ENCODE results near the gene NDUFS1.
"Not testable (repeated sequence)": the region's sequence is repeated elsewhere in the genome, so short reads cannot be mapped to it uniquely, and the experiment has no call there.

The NDUFS1 gene

GRCh38 chr2:206160807-206161179 is 1.5 kb upstream of the NDUFS1 start:
- peak in 1 of 3 donors; percentile 10 for DNase-seq

GRCh38 chr2:206160125-206160806 is 1.0 kb upstream of the NDUFS1 start:
- DNase-seq, result peak; percentile 51 to 82 (median 63)

DNA sequence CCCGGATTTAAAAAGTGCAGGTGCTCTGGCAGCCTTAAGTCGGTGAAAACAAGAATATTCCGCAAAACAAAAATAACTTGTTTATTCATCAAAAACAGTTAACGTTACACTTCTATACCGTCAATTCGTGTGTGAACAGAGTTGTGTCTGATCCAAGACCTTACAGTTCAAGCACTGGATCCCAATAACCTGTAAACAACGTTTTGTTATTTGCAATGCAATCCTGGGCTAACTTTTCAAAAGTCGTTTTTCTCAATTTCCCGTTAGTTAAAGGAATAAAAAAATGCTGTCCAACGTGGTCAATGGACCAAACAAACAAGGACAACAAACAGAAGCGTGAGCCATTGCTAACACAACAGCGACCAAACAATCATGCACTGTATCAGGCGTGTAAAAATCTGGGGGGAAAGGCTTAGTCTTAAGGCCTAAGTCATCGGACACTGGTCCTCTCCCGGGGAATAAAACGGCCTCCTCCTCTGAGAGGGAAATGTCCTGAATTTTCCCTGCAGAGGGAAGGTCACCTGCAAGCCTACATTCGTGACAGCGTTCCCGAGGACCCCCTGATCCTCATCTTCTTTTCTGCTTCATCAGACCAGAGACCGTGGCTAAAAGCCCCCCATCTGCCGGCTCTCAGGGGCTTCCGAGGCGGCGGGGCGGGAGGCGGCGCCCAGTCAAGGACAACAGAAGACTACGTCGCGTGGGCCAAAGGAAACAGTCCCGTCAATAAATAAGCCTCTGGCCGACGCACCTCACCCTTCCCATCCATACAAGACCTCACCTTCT is 490 bp downstream of the NDUFS1 start:
- DNase-seq, result peak; percentile 35 to 48 (median 48)

- not testable (repeated sequence) for DNase-seq
Measured at GRCh38 chr2:206157014-206157413, 2.2 kb downstream of the NDUFS1 start.

DNA sequence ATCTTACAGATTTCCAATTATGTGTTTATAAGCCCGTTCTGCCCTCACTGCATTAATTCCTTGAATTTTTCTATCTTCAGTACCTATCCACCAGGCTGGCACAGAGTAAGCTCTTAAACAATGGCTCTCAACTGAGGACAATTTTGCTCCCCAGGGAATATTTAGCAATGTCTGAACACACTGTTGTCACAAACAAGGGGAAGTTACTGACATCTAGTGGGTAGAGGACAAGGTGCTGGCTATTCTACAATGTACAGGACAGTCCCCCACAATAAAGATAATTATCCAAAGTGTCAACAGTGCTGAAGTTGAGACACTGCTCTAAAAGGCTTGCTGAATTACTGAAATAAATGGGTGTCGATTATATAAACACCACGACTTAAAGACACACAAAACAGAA is 5.0 kb downstream of the NDUFS1 start:
- peak; percentile 11 to 29 (median 20) for DNase-seq

DNA sequence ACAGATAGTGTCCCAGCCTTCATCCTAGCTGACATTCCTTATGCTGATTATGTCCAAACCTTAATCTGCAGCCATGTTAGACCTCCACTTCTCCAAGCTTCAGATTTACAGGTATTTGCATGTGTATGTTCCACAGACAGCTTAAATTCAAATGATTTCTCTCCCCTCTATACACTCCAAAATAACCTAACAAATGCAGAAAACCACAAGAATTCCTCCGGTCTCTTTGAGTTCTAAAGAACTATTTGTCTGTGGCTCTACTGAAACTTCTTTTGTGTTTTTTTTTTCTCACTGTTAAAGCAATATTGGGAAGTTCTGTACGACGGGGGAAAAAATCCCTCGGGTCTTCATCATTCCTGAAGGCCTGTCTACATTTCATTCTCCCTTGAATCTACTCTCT is 8.6 kb downstream of the NDUFS1 start:
- no peak for DNase-seq

GRCh38 chr2:206150168-206150567 is 9.1 kb downstream of the NDUFS1 start:
- DNase-seq, result no peak

GRCh38 chr2:206149330-206149729 is 9.9 kb downstream of the NDUFS1 start:
- no peak for DNase-seq

GRCh38 chr2:206145665-206146064 is 13.6 kb downstream of the NDUFS1 start:
- no peak for DNase-seq

- DNase-seq, result no peak
Measured at GRCh38 chr2:206144383-206144782, 14.9 kb downstream of the NDUFS1 start.

- no peak for DNase-seq
Measured at GRCh38 chr2:206143451-206143850, 15.8 kb downstream of the NDUFS1 start.

DNA sequence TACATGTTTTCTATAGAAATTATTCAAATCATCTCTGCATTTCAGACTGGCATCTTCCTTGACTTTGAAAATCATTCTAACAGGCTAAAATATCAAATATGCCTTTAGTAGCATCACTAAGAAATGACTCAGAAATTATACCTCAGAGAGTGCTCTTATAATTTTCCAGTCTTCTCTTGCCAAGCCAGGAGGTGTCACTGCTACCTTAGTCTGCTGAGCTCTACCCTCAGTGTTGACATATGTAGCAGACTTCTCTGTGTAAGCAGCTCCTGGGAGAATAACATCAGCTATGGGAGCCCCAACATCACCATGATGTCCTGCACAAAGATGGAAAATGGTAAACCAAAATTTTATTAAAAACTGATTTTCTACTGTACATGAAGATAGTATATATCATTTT is 31.6 kb downstream of the NDUFS1 start:
- no peak for DNase-seq

- DNase-seq, result no peak
Measured at GRCh38 chr2:206125901-206126300, 33.3 kb downstream of the NDUFS1 start.

DNA sequence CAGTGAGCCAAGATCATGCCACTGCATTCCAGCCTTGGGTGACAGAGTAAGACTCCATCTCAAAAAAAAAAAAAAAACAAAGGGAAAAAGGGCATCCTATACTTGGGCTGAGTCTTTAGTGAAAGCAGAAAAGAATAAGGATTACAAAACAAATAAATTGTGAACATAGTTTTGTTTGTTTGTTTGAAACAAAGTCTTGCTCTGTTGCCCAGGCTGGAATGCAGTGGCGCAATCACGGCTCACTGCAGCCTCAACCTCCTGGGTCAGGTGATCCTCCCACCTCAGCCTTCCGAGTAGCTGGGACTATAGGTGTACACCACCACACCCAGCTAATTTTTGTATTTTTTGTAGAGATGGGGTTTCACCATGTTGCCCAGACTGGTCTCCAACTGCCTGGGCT is 36.7 kb downstream of the NDUFS1 start:
- DNase-seq, result not testable (repeated sequence)

DNA sequence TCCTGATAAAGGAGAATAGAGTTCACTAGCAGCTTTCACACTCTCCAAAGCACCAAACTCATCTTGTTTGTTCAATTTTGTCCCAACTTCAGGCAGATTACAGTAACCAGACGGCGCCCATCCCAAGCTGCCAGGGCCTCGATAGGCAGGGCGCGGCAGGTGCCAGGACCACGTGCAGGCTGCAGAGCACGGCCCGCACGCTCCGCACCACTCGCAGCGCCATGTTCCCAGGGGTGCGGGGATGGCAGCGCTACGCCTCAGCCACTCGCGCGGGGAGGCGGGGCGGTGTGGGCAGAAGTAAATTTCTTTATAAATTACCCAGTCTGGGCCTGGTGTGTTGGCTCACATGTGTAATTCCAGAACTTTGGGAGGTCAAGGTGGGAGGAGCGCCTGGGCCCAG is 43.0 kb downstream of the NDUFS1 start:
- no peak for DNase-seq

DNA sequence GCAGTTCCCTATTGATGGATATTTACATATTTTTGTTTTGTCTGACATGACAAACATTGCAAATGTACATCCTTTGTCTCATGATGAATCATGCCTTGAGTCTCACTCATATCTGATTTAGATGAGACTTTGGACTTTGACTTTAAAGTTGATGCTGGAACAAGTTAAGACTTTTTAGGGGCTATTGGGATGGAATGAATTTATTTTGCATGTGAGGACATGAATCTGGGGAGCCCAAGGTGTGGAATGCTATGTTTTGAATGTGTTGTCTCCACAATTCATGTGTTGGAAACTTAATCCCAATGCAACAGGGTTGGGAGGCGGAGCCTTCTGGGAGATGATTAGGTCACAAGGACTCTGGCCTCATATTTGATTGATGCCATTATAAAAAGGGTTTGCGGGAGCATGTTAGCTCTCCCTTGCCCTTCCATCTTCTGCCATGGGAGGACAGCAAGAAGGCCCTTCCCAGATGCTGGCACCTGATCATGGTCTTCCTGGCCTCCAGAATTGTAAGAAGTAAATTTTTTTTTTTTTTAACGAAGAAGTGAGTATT is 44.1 kb downstream of the NDUFS1 start:
- DNase-seq, result no peak

DNA sequence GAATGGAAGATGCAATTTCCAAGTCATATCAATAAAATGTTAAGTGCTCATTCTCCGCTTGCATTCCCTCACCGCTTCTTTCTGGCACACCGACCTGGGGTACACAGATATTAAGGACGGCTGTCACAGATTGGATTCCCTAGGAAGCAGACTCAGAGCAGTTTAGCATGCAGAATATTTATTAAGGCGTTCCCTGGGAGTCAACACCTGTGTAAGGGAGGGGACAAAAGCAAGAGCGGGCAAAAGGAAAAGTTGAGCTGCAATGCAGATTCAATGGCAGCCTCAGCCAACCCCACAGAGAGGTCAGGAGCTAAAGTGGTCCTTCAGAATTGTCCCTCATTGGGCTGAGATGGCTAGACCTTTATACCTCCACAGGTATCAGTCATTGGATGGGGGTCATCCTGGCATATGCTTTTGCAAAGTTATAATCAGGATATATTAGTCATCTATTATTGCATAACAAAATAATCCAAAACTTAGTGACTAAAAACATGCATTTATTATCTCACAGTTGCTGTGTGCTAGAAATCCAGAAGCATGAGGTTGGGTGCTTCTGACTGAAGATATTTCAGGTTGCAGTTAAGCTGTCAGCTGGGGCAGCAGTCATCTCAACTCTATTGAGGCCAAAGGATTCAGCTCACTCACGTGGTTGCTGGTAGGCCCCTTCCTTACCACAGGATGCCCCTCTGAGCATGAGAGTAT is 46.2 kb downstream of the NDUFS1 start:
- no peak for DNase-seq

DNA sequence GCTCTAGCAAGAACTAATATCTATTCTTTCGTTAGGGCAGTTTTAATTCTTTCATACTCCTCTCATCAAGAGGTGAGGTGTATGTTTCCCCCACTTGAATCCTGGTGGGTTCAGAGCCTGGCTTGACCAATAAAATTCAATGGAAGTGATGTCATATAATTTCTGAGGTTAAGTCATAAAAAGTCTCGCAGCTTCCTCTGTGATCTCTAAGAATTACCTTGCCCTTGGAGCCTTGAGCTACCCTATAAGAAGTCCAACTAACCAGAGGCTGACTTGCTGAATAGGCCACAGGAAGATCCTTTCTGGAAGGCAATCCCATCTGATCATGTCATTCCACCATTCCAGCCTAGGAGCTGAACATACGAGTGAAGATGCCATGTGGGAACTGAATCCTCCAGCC is 47.1 kb downstream of the NDUFS1 start:
- no peak for DNase-seq

DNA sequence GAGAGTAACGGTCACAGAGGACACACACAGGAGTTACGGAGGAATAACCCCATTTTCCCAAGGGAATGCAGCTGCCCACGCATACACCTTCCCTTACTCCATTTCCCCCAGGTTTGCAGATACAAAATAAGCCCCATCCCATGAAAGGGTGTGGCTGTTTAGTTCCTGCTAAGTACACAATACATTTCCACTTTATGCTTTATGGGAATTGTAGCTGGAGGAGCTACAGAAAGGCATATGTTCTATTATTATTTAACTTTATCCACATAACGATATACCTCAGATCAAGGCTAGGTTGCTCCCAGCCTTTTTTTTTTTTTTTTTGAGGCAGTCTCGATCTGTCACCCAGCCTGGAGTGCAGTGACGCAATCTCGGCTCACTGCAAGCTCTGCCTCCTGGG is 50.5 kb downstream of the NDUFS1 start:
- DNase-seq, result no peak

GRCh38 chr2:206105541-206105940 is 53.7 kb downstream of the NDUFS1 start:
- DNase-seq, result no peak

DNA sequence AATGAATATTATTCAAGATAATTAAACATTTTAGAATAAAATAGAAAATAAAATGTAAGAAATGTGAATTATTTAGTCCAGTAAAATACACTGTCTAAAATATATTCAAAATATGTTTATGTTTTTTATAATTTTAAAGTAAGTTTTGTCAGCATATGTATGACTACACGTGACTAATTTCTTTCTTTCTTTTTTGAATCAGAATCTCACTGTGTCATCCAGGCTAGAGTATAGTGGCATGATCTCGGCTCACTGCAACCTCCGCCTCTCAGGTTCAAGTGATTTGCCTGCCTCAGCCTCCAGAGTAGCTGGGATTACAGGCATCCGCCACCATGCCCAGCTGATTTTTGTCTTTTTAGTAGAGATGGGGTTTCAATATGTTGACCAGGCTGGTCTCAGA is 54.2 kb downstream of the NDUFS1 start:
- DNase-seq, result no peak

DNA sequence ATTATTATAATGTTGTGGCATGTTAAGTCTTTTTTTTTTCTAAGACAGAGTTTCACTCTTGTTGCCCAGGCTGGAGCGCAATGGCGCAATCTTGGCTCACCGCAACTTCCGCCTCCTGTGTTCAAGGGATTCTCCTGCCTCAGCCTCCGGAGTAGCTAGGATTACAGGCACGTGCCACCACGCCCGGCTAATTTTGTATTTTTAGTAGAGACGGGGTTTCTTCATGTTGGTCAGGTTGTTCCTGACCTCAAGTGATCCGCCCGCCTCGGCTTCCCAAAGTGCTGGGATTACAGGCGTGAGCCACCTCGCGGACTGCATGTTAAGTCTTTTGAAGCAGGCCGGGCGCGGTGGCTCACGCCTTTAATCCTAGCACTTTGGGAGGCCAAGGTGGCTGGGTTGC is 60.4 kb downstream of the NDUFS1 start:
- peak; percentile 58 to 68 (median 60) for DNase-seq

DNA sequence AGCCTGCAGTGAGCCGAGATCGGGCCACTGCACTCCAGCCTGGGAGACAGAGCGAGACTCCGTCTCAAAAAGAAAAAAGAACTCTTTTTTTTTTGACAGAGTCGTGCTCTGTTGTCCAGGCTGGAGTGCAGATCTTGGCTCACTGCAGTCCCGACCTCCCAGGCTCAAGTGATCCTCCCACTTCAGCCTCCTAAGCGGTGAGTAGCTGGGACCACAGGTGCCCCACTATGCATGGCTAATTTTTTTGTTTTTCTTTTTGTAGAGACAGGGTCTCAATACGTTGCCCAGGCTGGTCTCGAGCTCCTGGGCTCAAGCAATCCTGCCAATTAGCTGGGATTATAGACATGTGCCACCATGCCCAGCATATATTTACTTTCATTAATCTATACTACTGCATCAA is 60.8 kb downstream of the NDUFS1 start:
- no peak for DNase-seq

GRCh38 chr2:206096876-206097275 is 62.4 kb downstream of the NDUFS1 start:
- no peak for DNase-seq

Measured in suppressor macrophage treated with lipopolysaccharide for 1 hour (primary cell).